GM12892 (cell line): ENCODE data around the gene FCGBP. TPM values are rescaled to one million over a fixed set of nuclear protein-coding genes. Genes with fewer than 3 reads are reported as not detected.

ENCODE experiments used
- DNase-seq: peaks from one replicate; pipeline ENCODE4 v3.0.0; 2011; ENCODE audit not compliant: insufficient read length
- FAIRE-seq: peaks from 2 replicates; lab custom pipeline; 2011; peaks lifted over from hg19 to GRCh38; lab: Jason Lieb, UNC
- POLR2A ChIP-seq: IDR thresholded peaks from 2 replicates; pipeline ENCODE4 v1.6.1; 2011; ENCODE audit warnings: low read depth, low read length, control low read depth
- POLR2AphosphoS5 ChIP-seq: IDR thresholded peaks from 2 replicates; pipeline ENCODE4 v1.6.1; 2011; ENCODE audit warnings: low read depth, low read length, control low read depth
- TAF1 ChIP-seq: IDR thresholded peaks from 2 replicates; pipeline ENCODE4 v1.6.1; 2011; ENCODE audit warnings: low read depth, mild to moderate bottlenecking, control low read depth, low read length, borderline replicate concordance
- polyA plus RNA-seq: library from polyadenylated mRNA; unstranded; fragments of >200 nt; gene quantifications from one replicate; pipeline ENCODE4 v1.2.1, GENCODE V29; 2012; ENCODE audit warnings: missing spikeins, inconsistent platforms; ENCODE audit not compliant: missing spikeins

The FCGBP gene
- polyA plus RNA-seq: 0.89 TPM

GRCh38 chr19:39934584-39935363 is at the start of gene FCGBP:
TSS of gene FCGBP (minus strand) at chr19:39934634.
- DNase-seq (no peak), FAIRE-seq (no peak)
- TF ChIP-seq POLR2A (no peak), POLR2AphosphoS5 (no peak), TAF1 (no peak)

- DNase-seq: no peak
- FAIRE-seq: no peak
- no peak for TF ChIP-seq POLR2AphosphoS5
- no peak for TF ChIP-seq TAF1
- TF ChIP-seq POLR2A: no peak
Observed at GRCh38 chr19:39983695-39984300, 49.4 kb upstream of the FCGBP start.

DNA sequence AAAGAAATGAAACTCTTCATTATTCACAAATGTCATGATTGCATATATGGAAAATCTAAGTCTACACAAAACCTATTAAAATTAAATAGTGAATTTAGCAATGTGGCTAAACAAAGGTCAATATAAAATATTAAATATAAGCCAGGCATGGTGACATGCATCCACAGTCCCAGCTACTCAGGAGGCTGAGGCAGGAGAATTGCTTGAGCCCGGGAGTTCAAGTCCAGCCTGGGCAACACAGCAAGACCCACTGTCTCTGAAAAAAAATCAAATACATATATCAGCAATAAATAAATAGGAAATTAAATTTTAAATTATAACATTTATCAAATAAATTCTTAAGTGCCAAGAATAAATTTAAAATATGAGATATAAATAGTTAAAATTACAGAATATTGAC is 48.4 kb upstream of the FCGBP start:
- DNase-seq: no peak
- no peak for TF ChIP-seq TAF1
- TF ChIP-seq POLR2A: no peak
- TF ChIP-seq POLR2AphosphoS5: no peak
- FAIRE-seq: no peak

DNA sequence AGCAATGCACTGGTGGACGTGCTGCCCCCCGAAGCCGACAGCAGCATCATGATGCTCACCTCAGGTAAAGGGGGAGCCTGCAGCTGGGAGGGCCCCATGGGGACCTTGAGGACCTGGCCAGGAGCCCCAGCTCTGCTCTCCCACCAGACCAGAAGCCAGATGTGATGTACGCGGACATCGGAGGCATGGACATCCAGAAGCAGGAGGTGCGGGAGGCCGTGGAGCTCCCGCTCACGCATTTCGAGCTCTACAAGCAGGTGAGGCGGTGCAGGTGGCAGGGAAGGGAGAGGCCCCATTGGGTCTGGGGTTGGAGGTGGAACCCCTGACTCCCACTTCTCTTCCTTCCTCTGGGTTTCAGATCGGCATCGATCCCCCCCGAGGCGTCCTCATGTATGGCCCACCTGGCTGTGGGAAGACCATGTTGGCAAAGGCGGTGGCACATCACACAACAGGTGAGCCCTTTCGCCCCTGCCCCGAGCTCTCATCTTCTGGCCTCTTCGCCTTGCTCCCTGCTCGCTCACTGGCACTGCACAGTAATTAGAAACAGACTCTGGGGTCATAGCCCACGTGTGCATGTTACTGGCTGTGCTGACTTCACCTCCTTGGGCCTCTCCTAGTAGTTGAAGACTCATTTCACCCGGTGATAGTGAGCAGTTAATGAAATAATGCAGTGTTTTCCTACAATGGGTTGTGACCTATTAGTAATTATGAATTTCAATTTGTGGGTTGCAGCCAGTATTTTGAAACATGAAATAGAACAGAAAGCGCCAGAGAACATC is 40.1 kb upstream of the FCGBP start:
- no peak for FAIRE-seq
- TF ChIP-seq POLR2AphosphoS5: no peak
- TF ChIP-seq TAF1: no peak
- no peak for TF ChIP-seq POLR2A
- no peak for DNase-seq

DNA sequence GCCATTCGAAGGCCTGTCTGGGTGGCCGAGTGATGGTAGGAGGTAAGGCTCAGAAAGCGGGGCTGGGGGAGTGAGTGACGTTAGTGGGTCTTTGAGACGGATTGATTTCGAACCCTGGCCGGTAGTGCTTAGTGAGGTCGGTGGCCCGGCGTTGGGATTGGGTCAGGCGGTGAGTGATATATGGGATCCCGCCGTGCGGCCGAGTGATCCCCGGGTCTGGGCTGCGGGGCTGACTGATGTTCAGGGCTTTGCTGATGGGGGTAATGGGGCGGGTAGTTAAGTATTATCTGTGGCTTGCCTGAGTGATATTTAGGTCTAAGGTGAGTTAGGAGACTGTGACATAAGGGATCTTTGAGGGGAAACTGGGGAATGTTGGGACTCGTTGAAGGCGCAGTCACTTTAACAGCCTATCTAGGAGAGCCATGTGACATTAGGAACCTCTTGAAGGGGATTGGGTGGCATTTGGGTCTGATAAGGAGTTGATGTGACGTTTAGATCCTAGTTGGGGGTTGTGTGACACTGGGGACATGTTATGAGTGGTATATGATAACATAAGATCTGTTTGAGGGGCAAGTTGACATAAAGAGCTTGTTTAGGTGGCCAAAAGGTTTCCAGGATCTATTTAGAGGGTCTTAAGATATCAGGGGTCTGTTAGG is 37.1 kb upstream of the FCGBP start:
- DNase-seq (no peak), FAIRE-seq (no peak)
- TF ChIP-seq TAF1 (no peak), POLR2A (no peak)

DNA sequence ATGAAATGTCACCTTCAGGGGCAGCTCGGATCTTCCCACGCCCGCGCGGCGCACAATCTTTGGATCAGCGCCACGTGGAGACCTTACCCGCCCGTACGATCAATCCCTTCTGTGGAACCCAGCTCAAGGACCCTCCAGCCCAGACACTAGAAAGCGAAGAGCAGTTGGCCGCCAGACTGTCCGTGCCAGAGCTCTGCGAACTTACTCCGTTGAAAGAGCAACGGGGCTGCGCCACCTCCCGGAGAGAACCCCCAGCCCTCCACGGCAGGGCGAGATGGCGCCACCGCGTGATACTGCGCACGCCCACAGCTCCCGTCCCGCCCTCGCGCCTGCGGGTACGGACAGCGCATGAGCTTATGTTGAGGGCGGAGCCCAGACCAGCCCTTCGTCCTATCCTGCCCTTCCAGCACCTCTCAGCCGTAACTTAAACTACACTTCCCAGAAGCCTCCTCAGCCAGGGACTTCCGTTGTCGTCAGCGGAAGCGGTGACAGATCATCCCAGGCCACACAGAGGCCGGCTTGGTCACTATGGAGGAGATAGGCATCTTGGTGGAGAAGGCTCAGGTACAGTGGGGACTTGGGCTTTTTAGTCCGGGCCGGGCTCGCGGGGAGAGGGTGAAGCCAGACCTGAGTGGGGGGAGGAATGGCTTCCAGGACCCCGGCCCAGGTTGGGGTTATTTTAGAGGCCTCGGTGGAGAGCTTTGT is 36.4 kb upstream of the FCGBP start, which contains the start of gene PSMC4:
Gene PSMC4 (plus strand): TSS at position 491 of the 705 bp plus-strand sequence. CDS start 38 bp downstream, at position 529.
- TF ChIP-seq TAF1 (no peak), POLR2A (peak; percentile 85), POLR2AphosphoS5 (peak; percentile 89)
- DNase-seq (peak; percentile 93), FAIRE-seq (peak; percentile 100)

- DNase-seq (no peak), FAIRE-seq (no peak)
- TF ChIP-seq POLR2A (no peak), POLR2AphosphoS5 (no peak), TAF1 (no peak)
Observed at GRCh38 chr19:39970425-39970674, 35.9 kb upstream of the FCGBP start.

GRCh38 chr19:39969681-39970424 is 35.4 kb upstream of the FCGBP start:
- FAIRE-seq (no peak), DNase-seq (no peak)
- TF ChIP-seq POLR2AphosphoS5: no peak
- no peak for TF ChIP-seq TAF1
- TF ChIP-seq POLR2A: no peak

GRCh38 chr19:39969266-39969665 is 34.8 kb upstream of the FCGBP start:
- DNase-seq: no peak
- FAIRE-seq: no peak
- TF ChIP-seq TAF1: no peak
- TF ChIP-seq POLR2A: no peak
- no peak for TF ChIP-seq POLR2AphosphoS5

DNA sequence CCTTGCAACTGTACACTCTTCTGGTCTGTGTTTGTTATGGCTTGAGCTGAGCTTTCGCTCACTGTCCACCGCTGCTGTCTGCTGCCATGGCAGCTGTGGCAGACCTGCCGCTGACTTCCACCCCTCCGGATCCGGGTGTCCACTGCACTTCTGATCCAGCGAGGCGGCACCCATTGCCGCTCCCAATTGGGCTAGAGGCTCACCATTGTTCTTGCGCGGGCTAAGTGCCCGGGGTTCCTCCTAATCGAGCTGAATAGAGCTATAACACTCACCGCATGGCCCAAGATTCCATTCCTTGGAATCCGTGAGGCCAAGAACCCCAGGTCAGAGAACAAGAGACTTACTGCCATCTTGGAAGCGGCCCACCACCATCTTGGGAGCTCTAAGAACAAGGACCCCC is 34.4 kb upstream of the FCGBP start:
- no peak for DNase-seq
- no peak for FAIRE-seq
- TF ChIP-seq POLR2AphosphoS5 (no peak), TAF1 (no peak), POLR2A (no peak)
